HL-60 (cell line): ENCODE results near the gene ZFYVE26.

Experiments used
- GABPA ChIP-seq: IDR thresholded peaks from 2 replicates; pipeline ENCODE4 v1.6.1; 2012; ENCODE audit warnings: low read depth
- SPI1 ChIP-seq: IDR thresholded peaks from 2 replicates; pipeline ENCODE4 v1.6.1; 2012; ENCODE audit warnings: low read depth, mild to moderate bottlenecking, borderline replicate concordance
- TF ChIP-seq, protein P1 (sequence below): IDR thresholded peaks from 2 replicates; pipeline ENCODE4 v1.6.1; 2012; ENCODE audit warnings: low read depth; ENCODE audit not compliant: insufficient replicate concordance
- TF ChIP-seq, protein P2 (sequence below): IDR thresholded peaks from one replicate; pipeline ENCODE4 v1.5.1; 2011; ENCODE audit warnings: low read length, control low read depth, inconsistent platforms; ENCODE audit not compliant: insufficient read depth

- TF ChIP-seq, protein P1, sequence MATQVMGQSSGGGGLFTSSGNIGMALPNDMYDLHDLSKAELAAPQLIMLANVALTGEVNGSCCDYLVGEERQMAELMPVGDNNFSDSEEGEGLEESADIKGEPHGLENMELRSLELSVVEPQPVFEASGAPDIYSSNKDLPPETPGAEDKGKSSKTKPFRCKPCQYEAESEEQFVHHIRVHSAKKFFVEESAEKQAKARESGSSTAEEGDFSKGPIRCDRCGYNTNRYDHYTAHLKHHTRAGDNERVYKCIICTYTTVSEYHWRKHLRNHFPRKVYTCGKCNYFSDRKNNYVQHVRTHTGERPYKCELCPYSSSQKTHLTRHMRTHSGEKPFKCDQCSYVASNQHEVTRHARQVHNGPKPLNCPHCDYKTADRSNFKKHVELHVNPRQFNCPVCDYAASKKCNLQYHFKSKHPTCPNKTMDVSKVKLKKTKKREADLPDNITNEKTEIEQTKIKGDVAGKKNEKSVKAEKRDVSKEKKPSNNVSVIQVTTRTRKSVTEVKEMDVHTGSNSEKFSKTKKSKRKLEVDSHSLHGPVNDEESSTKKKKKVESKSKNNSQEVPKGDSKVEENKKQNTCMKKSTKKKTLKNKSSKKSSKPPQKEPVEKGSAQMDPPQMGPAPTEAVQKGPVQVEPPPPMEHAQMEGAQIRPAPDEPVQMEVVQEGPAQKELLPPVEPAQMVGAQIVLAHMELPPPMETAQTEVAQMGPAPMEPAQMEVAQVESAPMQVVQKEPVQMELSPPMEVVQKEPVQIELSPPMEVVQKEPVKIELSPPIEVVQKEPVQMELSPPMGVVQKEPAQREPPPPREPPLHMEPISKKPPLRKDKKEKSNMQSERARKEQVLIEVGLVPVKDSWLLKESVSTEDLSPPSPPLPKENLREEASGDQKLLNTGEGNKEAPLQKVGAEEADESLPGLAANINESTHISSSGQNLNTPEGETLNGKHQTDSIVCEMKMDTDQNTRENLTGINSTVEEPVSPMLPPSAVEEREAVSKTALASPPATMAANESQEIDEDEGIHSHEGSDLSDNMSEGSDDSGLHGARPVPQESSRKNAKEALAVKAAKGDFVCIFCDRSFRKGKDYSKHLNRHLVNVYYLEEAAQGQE = no peak
- no peak for TF ChIP-seq GABPA
- TF ChIP-seq, protein P2, sequence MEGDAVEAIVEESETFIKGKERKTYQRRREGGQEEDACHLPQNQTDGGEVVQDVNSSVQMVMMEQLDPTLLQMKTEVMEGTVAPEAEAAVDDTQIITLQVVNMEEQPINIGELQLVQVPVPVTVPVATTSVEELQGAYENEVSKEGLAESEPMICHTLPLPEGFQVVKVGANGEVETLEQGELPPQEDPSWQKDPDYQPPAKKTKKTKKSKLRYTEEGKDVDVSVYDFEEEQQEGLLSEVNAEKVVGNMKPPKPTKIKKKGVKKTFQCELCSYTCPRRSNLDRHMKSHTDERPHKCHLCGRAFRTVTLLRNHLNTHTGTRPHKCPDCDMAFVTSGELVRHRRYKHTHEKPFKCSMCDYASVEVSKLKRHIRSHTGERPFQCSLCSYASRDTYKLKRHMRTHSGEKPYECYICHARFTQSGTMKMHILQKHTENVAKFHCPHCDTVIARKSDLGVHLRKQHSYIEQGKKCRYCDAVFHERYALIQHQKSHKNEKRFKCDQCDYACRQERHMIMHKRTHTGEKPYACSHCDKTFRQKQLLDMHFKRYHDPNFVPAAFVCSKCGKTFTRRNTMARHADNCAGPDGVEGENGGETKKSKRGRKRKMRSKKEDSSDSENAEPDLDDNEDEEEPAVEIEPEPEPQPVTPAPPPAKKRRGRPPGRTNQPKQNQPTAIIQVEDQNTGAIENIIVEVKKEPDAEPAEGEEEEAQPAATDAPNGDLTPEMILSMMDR = no peak
- no peak for TF ChIP-seq SPI1
Measured at GRCh38 chr14:67717048-67717447, 99.3 kb downstream of the ZFYVE26 start.
